Measurements from ENCODE around the gene METTL15.

GRCh38 chr11:28366549-28367346, 258.6 kb downstream of the METTL15 start:
- TF ChIP-seq, protein P1, sequence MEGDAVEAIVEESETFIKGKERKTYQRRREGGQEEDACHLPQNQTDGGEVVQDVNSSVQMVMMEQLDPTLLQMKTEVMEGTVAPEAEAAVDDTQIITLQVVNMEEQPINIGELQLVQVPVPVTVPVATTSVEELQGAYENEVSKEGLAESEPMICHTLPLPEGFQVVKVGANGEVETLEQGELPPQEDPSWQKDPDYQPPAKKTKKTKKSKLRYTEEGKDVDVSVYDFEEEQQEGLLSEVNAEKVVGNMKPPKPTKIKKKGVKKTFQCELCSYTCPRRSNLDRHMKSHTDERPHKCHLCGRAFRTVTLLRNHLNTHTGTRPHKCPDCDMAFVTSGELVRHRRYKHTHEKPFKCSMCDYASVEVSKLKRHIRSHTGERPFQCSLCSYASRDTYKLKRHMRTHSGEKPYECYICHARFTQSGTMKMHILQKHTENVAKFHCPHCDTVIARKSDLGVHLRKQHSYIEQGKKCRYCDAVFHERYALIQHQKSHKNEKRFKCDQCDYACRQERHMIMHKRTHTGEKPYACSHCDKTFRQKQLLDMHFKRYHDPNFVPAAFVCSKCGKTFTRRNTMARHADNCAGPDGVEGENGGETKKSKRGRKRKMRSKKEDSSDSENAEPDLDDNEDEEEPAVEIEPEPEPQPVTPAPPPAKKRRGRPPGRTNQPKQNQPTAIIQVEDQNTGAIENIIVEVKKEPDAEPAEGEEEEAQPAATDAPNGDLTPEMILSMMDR (IDR thresholded peaks at IDR 0.05): no peak
- no peak for TF ChIP-seq POLR2A (IDR thresholded peaks at IDR 0.05)

Measured in vagina (tissue), 2 donors.